NCI-H2171 (cell line): Measurements from ENCODE around the gene TMEM179B.
A peak's percentile ranks its signal among the peaks of the same experiment; 100 is the strongest.

Source experiments
- DNase-seq: peaks from one replicate; lab custom pipeline; 2025; lab: John Stamatoyannopoulos, UW

Gene TMEM179B

DNA sequence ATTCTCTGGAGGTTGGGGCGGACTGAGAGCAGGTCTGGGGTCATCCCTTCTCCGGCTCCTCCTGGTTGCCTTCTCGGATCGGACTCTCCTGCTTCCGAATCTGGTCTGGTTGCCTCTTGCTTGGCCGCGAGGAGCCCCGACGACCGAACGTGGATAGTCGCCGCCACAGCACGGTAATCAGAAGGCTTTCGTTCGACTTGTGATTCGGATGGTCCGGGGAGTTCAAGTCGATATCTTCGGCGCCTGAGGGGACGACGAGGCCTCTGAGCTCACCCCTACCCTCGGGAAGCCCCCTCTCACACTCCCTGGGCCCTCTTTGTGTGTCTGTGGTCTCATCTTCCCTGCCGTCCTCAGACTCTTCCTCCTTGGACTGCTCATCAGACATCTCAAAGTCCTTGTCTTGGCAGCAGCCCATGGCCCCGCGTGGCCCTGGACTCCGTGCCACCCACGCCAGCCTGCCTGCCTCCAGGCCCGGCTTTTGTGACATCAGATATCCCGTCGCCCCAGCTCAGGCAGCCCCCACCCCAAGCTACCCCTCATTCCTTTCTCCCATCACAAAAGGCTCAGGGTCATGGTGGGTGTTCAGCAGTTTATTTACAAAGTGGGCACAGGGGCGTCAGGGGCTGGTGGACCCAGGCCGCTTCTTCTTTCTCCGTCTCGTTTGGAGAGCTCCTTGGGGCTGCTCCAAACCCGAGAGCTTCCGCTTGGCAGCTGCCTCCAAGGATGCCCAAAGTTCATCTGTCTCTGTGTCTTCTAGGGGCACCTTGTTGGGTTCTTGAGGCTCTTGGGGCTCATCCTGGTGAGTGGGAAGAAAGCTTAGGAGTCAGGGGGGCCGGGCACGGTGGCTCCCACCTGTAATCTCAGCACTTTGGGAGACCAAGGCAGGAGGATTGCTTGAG is 45.4 kb downstream of the TMEM179B start, which contains the start of gene TEX54:
Gene TEX54, minus strand, starts transcription at position 506 of the 899 bp plus-strand sequence.
- DNase-seq, result no peak

DNA sequence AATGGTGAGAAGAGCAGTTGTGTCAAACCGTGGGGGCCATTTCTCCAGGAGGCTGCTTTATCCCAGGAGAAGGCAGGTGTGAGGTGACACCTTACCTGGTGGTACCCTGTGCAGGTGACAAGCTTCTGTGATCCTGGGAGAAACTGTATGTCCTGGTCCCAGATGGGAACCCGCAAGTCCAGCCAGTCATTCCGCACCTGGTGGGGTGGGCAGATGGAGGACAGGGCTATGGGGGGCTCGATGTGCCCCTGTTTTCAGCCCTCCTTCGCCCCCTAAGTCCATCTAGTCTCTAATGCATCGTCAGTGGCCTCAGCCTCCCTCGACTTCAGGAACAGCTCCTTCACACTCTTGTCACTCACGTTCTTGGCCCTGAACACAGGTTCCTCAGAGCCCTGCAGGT is 48.1 kb downstream of the TMEM179B start:
- DNase-seq, result no peak

DNA sequence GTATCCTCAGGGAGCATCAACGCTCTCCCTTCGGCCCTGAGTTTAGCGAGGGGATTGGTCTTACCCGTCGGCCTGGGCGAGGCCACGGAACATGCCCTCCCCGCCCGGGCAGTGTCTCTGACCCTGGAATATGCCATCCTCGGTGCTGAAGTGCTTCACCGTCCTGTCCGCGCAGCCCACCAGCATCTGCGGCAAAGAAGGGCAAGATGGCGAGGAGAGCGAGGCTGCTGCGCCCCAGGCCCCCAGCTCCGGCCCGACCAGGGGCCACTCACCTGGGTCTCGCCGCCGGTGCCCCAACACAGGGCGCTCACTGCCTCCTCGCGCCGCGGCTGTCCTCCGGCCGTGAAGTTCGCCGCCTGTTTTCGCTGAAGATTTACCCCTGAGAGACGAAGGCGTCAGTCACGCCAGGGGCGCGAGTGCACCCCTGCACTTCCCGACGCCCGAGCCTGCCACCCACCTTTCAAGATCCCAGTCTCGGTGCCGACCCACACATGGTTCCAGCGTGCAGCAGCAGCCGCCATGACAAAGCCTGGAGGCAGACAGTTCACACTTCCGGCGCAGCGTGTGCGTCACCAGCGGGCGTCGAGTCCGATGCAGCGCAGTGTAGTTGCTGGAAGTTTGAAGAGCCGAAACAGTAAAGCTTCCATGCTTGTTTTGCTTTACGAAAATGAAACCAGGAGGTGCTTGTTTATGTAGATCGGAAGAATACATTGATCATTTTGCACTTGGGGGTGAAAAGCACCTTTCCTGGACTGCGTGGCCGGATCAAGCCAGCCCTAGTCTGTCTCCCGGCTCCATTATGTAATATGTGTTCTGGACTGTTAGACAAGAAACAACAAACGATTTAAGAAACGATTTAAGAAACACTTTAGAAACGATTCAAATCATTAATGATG is 52.1 kb downstream of the TMEM179B start, which contains the start of gene WDR74:
Gene WDR74, minus strand, starts transcription at position 541 of the 896 bp plus-strand sequence. Its CDS starts 20 bp downstream, at position 521.
- peak; percentile 90 for DNase-seq
